ENCODE measurements around the gene OR5AU1.
"Not testable (repeated sequence)": the region's sequence is repeated elsewhere in the genome, so short reads cannot be mapped to it uniquely, and the experiment has no call there.

Gene OR5AU1

GRCh38 chr14:21160061-21160610 is 4.3 kb upstream of the OR5AU1 start:
- H3K4me3 ChIP-seq (replicated peaks; ENCODE audit: low read depth, low read length) = no peak overlapping the region
- TF ChIP-seq CTCF (IDR thresholded peaks at IDR 0.05; ENCODE audit: low read depth, low read length, missing control alignments) = no peak
- DNase-seq (ENCODE audit: extremely low read depth, low read depth) = no peak

GRCh38 chr14:21158175-21158574 is 2.3 kb upstream of the OR5AU1 start:
- not testable (repeated sequence) for H3K4me3 ChIP-seq (replicated peaks; ENCODE audit: low read depth, low read length); DNase-seq (ENCODE audit: extremely low read depth, low read depth)

- H3K4me3 ChIP-seq (replicated peaks; ENCODE audit: low read depth, low read length) = no peak overlapping the region
- no peak for DNase-seq (ENCODE audit: extremely low read depth, low read depth)
Observed at GRCh38 chr14:21149641-21150367, 6.1 kb downstream of the OR5AU1 start.

GRCh38 chr14:21145437-21145836 is 10.4 kb downstream of the OR5AU1 start:
- no peak for DNase-seq (ENCODE audit: extremely low read depth, low read depth)
- no peak for TF ChIP-seq CTCF (IDR thresholded peaks at IDR 0.05; ENCODE audit: low read depth, low read length, missing control alignments)
- no peak overlapping the region for H3K4me3 ChIP-seq (replicated peaks; ENCODE audit: low read depth, low read length)

More at GRCh38 chr14:21149641-21150367, 6.1 kb downstream of the OR5AU1 start:
- no peak for TF ChIP-seq CTCF (IDR thresholded peaks at IDR 0.05; ENCODE audit: low read depth, low read length, missing control alignments)

- no peak overlapping the region for H3K4me3 ChIP-seq (replicated peaks; ENCODE audit: low read depth, low read length)
- TF ChIP-seq CTCF (IDR thresholded peaks at IDR 0.05; ENCODE audit: low read depth, low read length, missing control alignments) = no peak
- no peak for DNase-seq (ENCODE audit: extremely low read depth, low read depth)
Observed at GRCh38 chr14:21142357-21142756, 13.5 kb downstream of the OR5AU1 start.

GRCh38 chr14:21136024-21136423 is 19.8 kb downstream of the OR5AU1 start:
- TF ChIP-seq CTCF (IDR thresholded peaks at IDR 0.05; ENCODE audit: low read depth, low read length, missing control alignments) = peak; percentile 55
- DNase-seq (ENCODE audit: extremely low read depth, low read depth) = no peak
- H3K4me3 ChIP-seq (replicated peaks; ENCODE audit: low read depth, low read length) = no peak overlapping the region

GRCh38 chr14:21133901-21134300 is 22.0 kb downstream of the OR5AU1 start:
- no peak overlapping the region for H3K4me3 ChIP-seq (replicated peaks; ENCODE audit: low read depth, low read length)
- no peak for DNase-seq (ENCODE audit: extremely low read depth, low read depth)
- TF ChIP-seq CTCF (IDR thresholded peaks at IDR 0.05; ENCODE audit: low read depth, low read length, missing control alignments) = no peak

All from HFF-Myc (cell line).